Endodermal cell (in vitro differentiated cells): ENCODE measurements around the gene BAIAP2L2. TPM values are rescaled to one million over a fixed set of nuclear protein-coding genes. Genes with fewer than 3 reads are reported as not detected.

Experiments
- DNase-seq: peaks from one replicate; pipeline ENCODE4 v3.0.0-alpha.2; 2017
- H3K27ac ChIP-seq: 2 replicates; pipeline ENCODE4 v1.5.1; 2013; ENCODE audit warnings: mild to moderate bottlenecking, low read depth, low read length, moderate library complexity
- H3K27me3 ChIP-seq: 2 replicates; pipeline ENCODE4 v1.6.1; 2013; ENCODE audit warnings: mild to moderate bottlenecking, low read length, moderate library complexity; ENCODE audit not compliant: insufficient read depth, control insufficient read depth, poor library complexity, severe bottlenecking
- H3K36me3 ChIP-seq: 2 replicates; pipeline ENCODE4 v1.7.0; 2013; ENCODE audit warnings: mild to moderate bottlenecking, low read length, moderate library complexity; ENCODE audit not compliant: control insufficient read depth, insufficient read depth
- H3K4me1 ChIP-seq: one replicate; pipeline ENCODE4 v1.7.0; 2013; ENCODE audit warnings: low read length; ENCODE audit not compliant: control insufficient read depth, insufficient read depth
- H3K4me3 ChIP-seq: 2 replicates; pipeline ENCODE4 v1.5.1; 2013; ENCODE audit warnings: mild to moderate bottlenecking, low read length, moderate library complexity
- H3K9ac ChIP-seq: 2 replicates; pipeline ENCODE4 v1.6.1; 2013; ENCODE audit warnings: mild to moderate bottlenecking, low read length, moderate library complexity; ENCODE audit not compliant: poor library complexity, severe bottlenecking; ENCODE audit errors: extremely low read depth
- H3K9me3 ChIP-seq: 2 replicates; pipeline ENCODE4 v1.6.1; 2013; ENCODE audit warnings: mild to moderate bottlenecking, low read length, moderate library complexity; ENCODE audit not compliant: control insufficient read depth
- H3K27ac Mint-ChIP-seq: 2 replicates; pipeline ENCODE4 v1.8.0; 2020; ENCODE audit warnings: mixed read lengths
- H3K27me3 Mint-ChIP-seq: 2 replicates; pipeline ENCODE4 v1.8.0; 2021; ENCODE audit warnings: mild to moderate bottlenecking, mixed read lengths; ENCODE audit not compliant: insufficient read depth
- H3K36me3 Mint-ChIP-seq: 2 replicates; pipeline ENCODE4 v1.8.0; 2020; ENCODE audit warnings: low read depth, mixed read lengths
- H3K4me1 Mint-ChIP-seq: 2 replicates; pipeline ENCODE4 v1.8.0; 2020; ENCODE audit warnings: mixed read lengths
- H3K4me3 Mint-ChIP-seq: 2 replicates; pipeline ENCODE4 v1.8.0; 2020; ENCODE audit warnings: mild to moderate bottlenecking, moderate library complexity, mixed read lengths
- H3K9me3 Mint-ChIP-seq: 2 replicates; pipeline ENCODE4 v1.8.0; 2020; ENCODE audit warnings: mild to moderate bottlenecking, mixed read lengths
- CTCF ChIP-seq: fragments of 200-600 bp; sonication (generic); conservative IDR thresholded peaks from 2 replicates; pipeline ENCODE4 v1.5.0; 2021; ENCODE audit warnings: antibody characterized with exemption, mild to moderate bottlenecking
- WGBS, 2 experiments: methylation state at CpG; one replicate each; pipeline versions ENCODE4 v1.1.5 to v1.1.7; 2013; ENCODE audit warnings: missing lambda C conversion rate in 2 of 2, mixed read lengths in 1 of 2; ENCODE audit not compliant: insufficient coverage in 1 of 2, insufficient read length in 1 of 2; 5-methylcytosine and 5-hydroxymethylcytosine counted together
- total RNA-seq, 2 donors: library from RNA; stranded (reverse); fragmentation: NEBNext Ultra II Directional in 1 of 2; extraction: Animal tissue kit (Norgen Biotek cat#: 25700) in 1 of 2; gene quantifications; 2 replicates in 1 of 2; 3 replicates in 1 of 2; pipeline ENCODE4 v1.2.1, GENCODE V29; 2021

BAIAP2L2 gene
- total RNA-seq, 2 donors from 2014 or later = 1.4 to 3.7 TPM

GRCh38 chr22:38136607-38137006 lies 26.1 kb upstream of the BAIAP2L2 start:
- H3K4me1 Mint-ChIP-seq = no peaks in the 10 kb centered on the region
- peak; percentile 39 for TF ChIP-seq CTCF

GRCh38 chr22:38135133-38135706 lies 24.7 kb upstream of the BAIAP2L2 start:
- Histone ChIP-seq H3K9me3 (no peaks in the 10 kb centered on the region), H3K36me3 (peaks cover 7% of the 10 kb centered on the region), H3K4me3 (no peak overlapping the region), H3K27me3 (no peaks in the 10 kb centered on the region), H3K9ac (no peak overlapping the region), H3K27ac (no peak overlapping the region), H3K4me1 (no peaks in the 10 kb centered on the region)
- H3K9me3 Mint-ChIP-seq = no peaks in the 10 kb centered on the region
- no peaks in the 10 kb centered on the region for H3K27me3 Mint-ChIP-seq
- H3K4me3 Mint-ChIP-seq = no peak overlapping the region
- no peak for TF ChIP-seq CTCF
- H3K4me1 Mint-ChIP-seq = no peaks in the 10 kb centered on the region
- H3K27ac Mint-ChIP-seq = no peak overlapping the region
- 94 to 96% methylated on average over 4 of the region's 4 CpGs for WGBS, 2 experiments
- H3K36me3 Mint-ChIP-seq = peaks cover 52% of the 10 kb centered on the region
- DNase-seq = no peak

More at GRCh38 chr22:38136607-38137006, 26.1 kb upstream of the BAIAP2L2 start:
- Histone ChIP-seq H3K36me3 (peaks cover 4% of the 10 kb centered on the region), H3K4me3 (no peak overlapping the region), H3K4me1 (no peaks in the 10 kb centered on the region), H3K27me3 (no peaks in the 10 kb centered on the region), H3K9ac (no peak overlapping the region), H3K9me3 (no peaks in the 10 kb centered on the region), H3K27ac (no peak overlapping the region)
- H3K4me3 Mint-ChIP-seq = no peak overlapping the region
- H3K27me3 Mint-ChIP-seq = no peaks in the 10 kb centered on the region
- H3K27ac Mint-ChIP-seq = peak overlapping the region; percentile 21
- H3K36me3 Mint-ChIP-seq = peaks cover 52% of the 10 kb centered on the region
- no peak for DNase-seq
- WGBS, 2 experiments = 88 to 92% methylated on average over 1 of the region's 1 CpG
- no peaks in the 10 kb centered on the region for H3K9me3 Mint-ChIP-seq

DNA sequence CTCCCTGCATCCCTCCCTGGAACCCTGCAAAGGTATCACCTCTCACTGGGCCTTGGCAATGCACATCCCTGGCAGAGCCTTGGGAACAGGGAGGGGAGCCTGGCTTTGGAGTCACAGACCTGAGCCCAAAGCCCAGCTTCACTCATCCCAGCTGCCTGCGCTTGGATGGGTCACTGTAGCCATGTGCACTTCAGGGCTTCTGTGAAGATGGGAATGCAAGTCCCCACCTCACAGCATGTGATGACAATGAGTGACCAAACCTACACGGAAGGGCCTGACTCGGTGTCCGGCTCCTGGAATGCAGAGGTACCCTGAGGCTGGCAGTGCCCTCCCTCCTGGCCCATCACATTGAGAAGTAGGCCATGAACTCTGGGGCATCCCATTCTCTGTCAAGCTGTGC lies 22.8 kb upstream of the BAIAP2L2 start:
- no peak for DNase-seq
- no peaks in the 10 kb centered on the region for H3K27me3 Mint-ChIP-seq
- Histone ChIP-seq H3K27me3 (no peaks in the 10 kb centered on the region), H3K4me3 (no peak overlapping the region), H3K9ac (no peak overlapping the region), H3K27ac (no peak overlapping the region), H3K4me1 (no peaks in the 10 kb centered on the region), H3K9me3 (no peaks in the 10 kb centered on the region), H3K36me3 (peaks cover 7% of the 10 kb centered on the region)
- H3K4me1 Mint-ChIP-seq = no peaks in the 10 kb centered on the region
- H3K4me3 Mint-ChIP-seq = no peak overlapping the region
- H3K27ac Mint-ChIP-seq = no peak overlapping the region
- no peak for TF ChIP-seq CTCF
- 94 to 100% methylated on average over 1 to 4 of the region's 4 CpGs for WGBS, 2 experiments
- H3K9me3 Mint-ChIP-seq = no peaks in the 10 kb centered on the region
- H3K36me3 Mint-ChIP-seq = peaks cover 38% of the 10 kb centered on the region
